Measurements from ENCODE around the gene SHB. TPM values are rescaled to one million over a fixed set of nuclear protein-coding genes. Genes with fewer than 3 reads are reported as not detected.

Gene SHB
- total RNA-seq, 1 experiment from 2014 or later, result 12.2 TPM

DNA sequence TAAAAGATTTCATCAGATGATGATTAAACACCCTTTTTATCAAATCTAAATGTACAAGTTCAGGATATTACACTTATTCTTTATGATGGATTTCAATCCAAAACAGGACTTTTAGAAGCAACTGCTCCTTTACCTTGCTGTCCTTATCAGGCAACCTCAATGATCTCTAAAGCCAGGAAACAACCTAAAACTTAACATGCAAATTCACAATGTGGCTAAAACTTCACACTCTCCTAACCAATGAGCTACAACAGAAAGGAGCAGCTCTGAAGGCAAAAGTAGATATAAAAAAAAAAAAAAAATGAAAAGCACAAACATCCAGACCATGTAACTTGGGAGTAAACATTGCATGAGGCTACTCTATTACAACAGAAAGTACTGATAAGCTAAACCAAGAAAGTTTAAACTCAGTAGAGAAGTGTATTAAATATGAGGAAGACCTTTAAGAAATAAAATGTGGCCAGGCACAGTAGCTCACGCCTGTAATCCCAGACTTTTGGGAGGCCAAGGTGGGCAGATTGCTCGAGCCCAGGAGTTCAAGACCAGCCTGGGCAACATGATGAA, 188.0 kb downstream of the SHB start (continued):
- TF ChIP-seq, protein P1, sequence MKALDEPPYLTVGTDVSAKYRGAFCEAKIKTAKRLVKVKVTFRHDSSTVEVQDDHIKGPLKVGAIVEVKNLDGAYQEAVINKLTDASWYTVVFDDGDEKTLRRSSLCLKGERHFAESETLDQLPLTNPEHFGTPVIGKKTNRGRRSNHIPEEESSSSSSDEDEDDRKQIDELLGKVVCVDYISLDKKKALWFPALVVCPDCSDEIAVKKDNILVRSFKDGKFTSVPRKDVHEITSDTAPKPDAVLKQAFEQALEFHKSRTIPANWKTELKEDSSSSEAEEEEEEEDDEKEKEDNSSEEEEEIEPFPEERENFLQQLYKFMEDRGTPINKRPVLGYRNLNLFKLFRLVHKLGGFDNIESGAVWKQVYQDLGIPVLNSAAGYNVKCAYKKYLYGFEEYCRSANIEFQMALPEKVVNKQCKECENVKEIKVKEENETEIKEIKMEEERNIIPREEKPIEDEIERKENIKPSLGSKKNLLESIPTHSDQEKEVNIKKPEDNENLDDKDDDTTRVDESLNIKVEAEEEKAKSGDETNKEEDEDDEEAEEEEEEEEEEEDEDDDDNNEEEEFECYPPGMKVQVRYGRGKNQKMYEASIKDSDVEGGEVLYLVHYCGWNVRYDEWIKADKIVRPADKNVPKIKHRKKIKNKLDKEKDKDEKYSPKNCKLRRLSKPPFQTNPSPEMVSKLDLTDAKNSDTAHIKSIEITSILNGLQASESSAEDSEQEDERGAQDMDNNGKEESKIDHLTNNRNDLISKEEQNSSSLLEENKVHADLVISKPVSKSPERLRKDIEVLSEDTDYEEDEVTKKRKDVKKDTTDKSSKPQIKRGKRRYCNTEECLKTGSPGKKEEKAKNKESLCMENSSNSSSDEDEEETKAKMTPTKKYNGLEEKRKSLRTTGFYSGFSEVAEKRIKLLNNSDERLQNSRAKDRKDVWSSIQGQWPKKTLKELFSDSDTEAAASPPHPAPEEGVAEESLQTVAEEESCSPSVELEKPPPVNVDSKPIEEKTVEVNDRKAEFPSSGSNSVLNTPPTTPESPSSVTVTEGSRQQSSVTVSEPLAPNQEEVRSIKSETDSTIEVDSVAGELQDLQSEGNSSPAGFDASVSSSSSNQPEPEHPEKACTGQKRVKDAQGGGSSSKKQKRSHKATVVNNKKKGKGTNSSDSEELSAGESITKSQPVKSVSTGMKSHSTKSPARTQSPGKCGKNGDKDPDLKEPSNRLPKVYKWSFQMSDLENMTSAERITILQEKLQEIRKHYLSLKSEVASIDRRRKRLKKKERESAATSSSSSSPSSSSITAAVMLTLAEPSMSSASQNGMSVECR (CRISPR knock-in tag; IDR thresholded peaks at IDR 0.05; ENCODE audit: borderline replicate concordance), result no peak
- TF ChIP-seq RORB (CRISPR knock-in tag; IDR thresholded peaks at IDR 0.05) (no peak), ZNF219 (CRISPR knock-in tag; IDR thresholded peaks at IDR 0.05; ENCODE audit: borderline replicate concordance) (no peak), TEAD4 (CRISPR knock-in tag; IDR thresholded peaks at IDR 0.05) (no peak), SMAD3 (CRISPR knock-in tag; IDR thresholded peaks at IDR 0.05; ENCODE audit: borderline replicate concordance) (no peak), NFE2L1 (CRISPR knock-in tag; IDR thresholded peaks at IDR 0.05) (no peak), NR1H2 (CRISPR knock-in tag; IDR thresholded peaks at IDR 0.05) (no peak), SOX15 (CRISPR knock-in tag; IDR thresholded peaks at IDR 0.05) (no peak), GRHL2 (CRISPR knock-in tag; IDR thresholded peaks at IDR 0.05; ENCODE audit: insufficient replicate concordance, severe bottlenecking) (no peak)
- TF ChIP-seq, protein P2, sequence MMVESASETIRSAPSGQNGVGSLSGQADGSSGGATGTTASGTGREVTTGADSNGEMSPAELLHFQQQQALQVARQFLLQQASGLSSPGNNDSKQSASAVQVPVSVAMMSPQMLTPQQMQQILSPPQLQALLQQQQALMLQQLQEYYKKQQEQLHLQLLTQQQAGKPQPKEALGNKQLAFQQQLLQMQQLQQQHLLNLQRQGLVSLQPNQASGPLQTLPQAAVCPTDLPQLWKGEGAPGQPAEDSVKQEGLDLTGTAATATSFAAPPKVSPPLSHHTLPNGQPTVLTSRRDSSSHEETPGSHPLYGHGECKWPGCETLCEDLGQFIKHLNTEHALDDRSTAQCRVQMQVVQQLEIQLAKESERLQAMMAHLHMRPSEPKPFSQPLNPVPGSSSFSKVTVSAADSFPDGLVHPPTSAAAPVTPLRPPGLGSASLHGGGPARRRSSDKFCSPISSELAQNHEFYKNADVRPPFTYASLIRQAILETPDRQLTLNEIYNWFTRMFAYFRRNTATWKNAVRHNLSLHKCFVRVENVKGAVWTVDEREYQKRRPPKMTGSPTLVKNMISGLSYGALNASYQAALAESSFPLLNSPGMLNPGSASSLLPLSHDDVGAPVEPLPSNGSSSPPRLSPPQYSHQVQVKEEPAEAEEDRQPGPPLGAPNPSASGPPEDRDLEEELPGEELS (CRISPR knock-in tag; IDR thresholded peaks at IDR 0.05), result no peak
- TF ChIP-seq, protein P3, sequence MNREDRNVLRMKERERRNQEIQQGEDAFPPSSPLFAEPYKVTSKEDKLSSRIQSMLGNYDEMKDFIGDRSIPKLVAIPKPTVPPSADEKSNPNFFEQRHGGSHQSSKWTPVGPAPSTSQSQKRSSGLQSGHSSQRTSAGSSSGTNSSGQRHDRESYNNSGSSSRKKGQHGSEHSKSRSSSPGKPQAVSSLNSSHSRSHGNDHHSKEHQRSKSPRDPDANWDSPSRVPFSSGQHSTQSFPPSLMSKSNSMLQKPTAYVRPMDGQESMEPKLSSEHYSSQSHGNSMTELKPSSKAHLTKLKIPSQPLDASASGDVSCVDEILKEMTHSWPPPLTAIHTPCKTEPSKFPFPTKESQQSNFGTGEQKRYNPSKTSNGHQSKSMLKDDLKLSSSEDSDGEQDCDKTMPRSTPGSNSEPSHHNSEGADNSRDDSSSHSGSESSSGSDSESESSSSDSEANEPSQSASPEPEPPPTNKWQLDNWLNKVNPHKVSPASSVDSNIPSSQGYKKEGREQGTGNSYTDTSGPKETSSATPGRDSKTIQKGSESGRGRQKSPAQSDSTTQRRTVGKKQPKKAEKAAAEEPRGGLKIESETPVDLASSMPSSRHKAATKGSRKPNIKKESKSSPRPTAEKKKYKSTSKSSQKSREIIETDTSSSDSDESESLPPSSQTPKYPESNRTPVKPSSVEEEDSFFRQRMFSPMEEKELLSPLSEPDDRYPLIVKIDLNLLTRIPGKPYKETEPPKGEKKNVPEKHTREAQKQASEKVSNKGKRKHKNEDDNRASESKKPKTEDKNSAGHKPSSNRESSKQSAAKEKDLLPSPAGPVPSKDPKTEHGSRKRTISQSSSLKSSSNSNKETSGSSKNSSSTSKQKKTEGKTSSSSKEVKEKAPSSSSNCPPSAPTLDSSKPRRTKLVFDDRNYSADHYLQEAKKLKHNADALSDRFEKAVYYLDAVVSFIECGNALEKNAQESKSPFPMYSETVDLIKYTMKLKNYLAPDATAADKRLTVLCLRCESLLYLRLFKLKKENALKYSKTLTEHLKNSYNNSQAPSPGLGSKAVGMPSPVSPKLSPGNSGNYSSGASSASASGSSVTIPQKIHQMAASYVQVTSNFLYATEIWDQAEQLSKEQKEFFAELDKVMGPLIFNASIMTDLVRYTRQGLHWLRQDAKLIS (CRISPR knock-in tag; IDR thresholded peaks at IDR 0.05; ENCODE audit: borderline replicate concordance), result no peak
- TF ChIP-seq, protein P4, sequence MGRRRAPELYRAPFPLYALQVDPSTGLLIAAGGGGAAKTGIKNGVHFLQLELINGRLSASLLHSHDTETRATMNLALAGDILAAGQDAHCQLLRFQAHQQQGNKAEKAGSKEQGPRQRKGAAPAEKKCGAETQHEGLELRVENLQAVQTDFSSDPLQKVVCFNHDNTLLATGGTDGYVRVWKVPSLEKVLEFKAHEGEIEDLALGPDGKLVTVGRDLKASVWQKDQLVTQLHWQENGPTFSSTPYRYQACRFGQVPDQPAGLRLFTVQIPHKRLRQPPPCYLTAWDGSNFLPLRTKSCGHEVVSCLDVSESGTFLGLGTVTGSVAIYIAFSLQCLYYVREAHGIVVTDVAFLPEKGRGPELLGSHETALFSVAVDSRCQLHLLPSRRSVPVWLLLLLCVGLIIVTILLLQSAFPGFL (CRISPR knock-in tag; IDR thresholded peaks at IDR 0.05; ENCODE audit: borderline replicate concordance), result no peak

DNA sequence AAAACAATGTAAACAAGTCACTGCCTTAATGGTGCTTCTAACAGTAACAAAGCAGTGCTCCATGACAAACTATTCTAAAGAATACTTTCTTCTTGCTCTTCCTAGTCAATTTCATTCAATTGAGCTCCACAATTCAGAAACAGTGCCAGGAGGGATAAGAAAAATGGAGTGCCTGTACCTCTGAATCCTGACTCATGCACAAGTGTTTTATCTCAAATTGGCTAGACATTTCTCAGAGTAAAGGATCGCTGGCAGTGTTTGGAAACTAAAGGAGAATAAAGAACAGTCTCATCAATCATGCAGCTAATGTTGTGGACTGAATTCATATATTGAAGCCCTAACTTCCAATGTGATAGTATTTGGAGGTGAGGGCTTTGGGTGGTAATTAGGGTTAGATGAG, 192.7 kb downstream of the SHB start:
- Mint-ChIP-seq H3K36me3 (peaks cover 21% of the 10 kb centered on the region), H3K4me1 (no peaks in the 10 kb centered on the region), H3K4me3 (no peak overlapping the region), H3K9me3 (peaks cover 23% of the 10 kb centered on the region), H3K27ac (no peak overlapping the region), H3K27me3 (ENCODE audit: low read depth) (no peaks in the 10 kb centered on the region)
- ChIA-PET CTCF (no interaction called here), POLR2A (no interaction called here)
- DNase-seq (ENCODE audit: low spot score) (no peak), ATAC-seq (no peak)
- TF ChIP-seq, protein P5, sequence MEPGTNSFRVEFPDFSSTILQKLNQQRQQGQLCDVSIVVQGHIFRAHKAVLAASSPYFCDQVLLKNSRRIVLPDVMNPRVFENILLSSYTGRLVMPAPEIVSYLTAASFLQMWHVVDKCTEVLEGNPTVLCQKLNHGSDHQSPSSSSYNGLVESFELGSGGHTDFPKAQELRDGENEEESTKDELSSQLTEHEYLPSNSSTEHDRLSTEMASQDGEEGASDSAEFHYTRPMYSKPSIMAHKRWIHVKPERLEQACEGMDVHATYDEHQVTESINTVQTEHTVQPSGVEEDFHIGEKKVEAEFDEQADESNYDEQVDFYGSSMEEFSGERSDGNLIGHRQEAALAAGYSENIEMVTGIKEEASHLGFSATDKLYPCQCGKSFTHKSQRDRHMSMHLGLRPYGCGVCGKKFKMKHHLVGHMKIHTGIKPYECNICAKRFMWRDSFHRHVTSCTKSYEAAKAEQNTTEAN (CRISPR knock-in tag; IDR thresholded peaks at IDR 0.05), result no peak
- TF ChIP-seq RELA (CRISPR knock-in tag; IDR thresholded peaks at IDR 0.05; ENCODE audit: borderline replicate concordance) (no peak), CBFB (CRISPR knock-in tag; IDR thresholded peaks at IDR 0.05; ENCODE audit: low read depth) (no peak), JUN (CRISPR knock-in tag; IDR thresholded peaks at IDR 0.05) (no peak)
- TF ChIP-seq, protein P6, sequence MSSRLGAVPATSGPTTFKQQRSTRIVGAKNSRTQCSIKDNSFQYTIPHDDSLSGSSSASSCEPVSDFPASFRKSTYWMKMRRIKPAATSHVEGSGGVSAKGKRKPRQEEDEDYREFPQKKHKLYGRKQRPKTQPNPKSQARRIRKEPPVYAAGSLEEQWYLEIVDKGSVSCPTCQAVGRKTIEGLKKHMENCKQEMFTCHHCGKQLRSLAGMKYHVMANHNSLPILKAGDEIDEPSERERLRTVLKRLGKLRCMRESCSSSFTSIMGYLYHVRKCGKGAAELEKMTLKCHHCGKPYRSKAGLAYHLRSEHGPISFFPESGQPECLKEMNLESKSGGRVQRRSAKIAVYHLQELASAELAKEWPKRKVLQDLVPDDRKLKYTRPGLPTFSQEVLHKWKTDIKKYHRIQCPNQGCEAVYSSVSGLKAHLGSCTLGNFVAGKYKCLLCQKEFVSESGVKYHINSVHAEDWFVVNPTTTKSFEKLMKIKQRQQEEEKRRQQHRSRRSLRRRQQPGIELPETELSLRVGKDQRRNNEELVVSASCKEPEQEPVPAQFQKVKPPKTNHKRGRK (CRISPR knock-in tag; IDR thresholded peaks at IDR 0.05; ENCODE audit: borderline replicate concordance), result no peak
- TF ChIP-seq, protein P2 (CRISPR knock-in tag; IDR thresholded peaks at IDR 0.05), result no peak

Data from WTC11 (cell line).